ENCODE data around the gene VWA2.
"Not testable (repeated sequence)": the region's sequence is repeated elsewhere in the genome, so short reads cannot be mapped to it uniquely, and the experiment has no call there.

Gene VWA2

GRCh38 chr10:114316744-114317143 lies 77.7 kb downstream of the VWA2 start:
- DNase-seq, result no peak

DNA sequence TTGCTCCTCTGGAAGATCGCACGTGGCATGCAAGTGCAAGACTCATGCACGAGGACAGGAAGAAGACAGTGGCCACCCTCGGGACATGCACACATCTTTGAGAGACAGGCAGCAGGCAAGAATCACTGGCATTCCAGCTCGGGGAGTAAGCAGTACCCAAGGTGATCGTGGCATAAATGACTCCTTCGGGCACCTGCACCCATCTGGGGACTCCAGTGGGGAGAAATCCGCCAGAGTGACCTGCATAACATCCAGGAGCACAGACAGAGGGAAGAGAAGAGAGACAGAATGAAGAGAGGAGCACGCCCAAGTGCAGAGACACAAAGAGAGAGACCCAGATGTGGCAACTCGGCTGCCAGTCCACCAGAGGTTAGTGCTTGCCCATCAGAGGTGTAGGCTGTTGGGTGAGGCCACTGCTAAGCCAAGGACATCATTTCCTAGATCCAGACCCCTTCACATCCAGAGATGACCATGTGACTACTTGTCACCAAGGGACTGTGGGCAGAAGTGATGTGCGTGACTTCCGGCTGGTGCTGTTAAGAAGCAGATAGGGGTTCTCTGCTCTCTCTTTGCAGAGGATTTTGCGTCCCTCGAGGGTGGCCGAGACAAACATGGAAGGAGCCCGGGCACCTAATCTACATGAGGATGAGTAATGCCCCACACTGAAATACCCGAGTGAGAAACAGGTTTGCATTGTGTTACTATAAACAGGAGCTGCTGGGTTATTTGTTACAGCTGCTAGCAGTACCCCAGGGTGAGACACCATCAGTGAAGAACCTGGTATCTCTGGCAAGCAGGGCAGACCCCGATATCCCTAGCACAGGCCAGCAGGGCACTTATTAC lies 80.6 kb downstream of the VWA2 start:
- no peak for DNase-seq

GRCh38 chr10:114320249-114321116 lies 81.4 kb downstream of the VWA2 start:
- DNase-seq, result no peak

DNA sequence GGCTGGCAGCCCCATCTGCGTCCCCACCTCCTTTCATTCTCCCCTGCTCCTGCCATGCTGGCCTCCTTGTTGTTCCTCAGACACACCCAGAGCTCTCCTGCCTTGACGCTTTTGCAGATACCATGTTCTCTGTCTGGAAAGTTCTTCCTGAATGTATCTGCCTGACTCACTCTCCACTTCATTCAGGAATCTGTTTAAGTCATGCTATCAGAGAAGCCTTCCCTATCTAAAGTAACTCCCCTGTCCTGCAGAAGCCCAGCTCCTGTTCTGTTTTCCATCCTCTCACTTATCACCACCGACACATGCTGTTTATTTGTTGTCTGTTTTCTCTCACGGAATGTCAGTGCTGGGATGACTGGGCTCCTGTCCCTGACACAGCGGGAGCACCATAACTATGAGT lies 83.3 kb downstream of the VWA2 start:
- DNase-seq, result no peak

DNA sequence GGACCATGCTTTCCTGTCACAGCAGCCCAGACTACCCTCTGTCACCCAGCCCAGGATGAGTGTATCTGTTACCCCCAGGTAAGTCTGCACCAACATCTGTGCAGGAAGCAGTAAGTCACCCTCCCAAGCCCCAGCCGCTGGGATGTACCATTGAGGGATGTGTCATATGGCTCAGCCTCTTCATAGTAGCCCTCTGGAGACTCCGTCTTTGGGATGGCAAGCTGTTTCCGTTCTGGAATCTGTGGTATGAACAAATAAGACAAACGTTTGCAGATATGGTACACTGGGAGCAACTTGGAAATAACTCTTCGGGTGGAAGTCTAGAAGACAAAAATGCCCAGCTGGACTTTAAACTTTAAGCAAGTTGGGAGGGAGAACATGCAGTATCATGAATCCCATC lies 84.0 kb downstream of the VWA2 start:
- no peak for DNase-seq

DNA sequence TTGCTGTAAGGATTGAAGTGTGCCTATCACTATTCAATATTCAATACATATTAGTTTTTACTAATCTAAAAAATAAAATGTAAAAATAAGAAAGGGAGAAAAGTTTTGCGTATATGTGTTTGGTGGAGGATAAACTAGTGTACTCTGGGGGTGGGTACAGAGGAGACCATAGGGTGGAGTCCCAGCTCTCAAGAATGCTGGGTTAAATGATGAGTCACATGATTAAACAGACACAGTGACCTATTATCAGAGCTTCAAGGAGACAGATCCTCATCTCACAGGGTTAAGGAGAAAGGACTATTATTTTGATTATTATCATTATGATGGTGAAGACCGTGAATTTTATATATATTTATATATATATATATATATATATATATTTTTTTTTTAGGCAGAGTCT lies 87.7 kb downstream of the VWA2 start:
- DNase-seq, result no peak

GRCh38 chr10:114327537-114328440 lies 88.7 kb downstream of the VWA2 start:
- no peak for DNase-seq

GRCh38 chr10:114328441-114328812 lies 89.4 kb downstream of the VWA2 start:
- DNase-seq, result no peak

DNA sequence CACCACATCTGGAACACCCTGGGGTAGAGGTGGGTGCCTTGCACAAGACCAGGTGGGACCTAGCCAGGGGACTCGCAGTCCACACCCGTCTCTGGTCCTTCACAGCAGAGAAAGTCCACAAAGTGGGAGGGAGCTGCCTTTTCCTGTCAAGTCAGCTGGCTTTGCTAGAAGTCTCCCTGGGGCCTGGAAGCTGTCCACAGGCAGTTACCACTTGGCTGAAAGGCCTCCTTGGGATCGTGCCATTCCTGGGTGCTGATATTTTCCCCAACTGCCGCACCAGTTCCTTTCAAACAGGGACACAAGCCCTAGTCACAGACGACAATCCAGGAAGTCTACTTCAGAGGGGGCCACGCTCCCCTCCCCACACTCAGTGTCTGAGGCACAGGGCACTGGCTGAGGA lies 89.8 kb downstream of the VWA2 start:
- peak in 29 of 58 donors; percentile 7 to 61 (median 32) for DNase-seq

DNA sequence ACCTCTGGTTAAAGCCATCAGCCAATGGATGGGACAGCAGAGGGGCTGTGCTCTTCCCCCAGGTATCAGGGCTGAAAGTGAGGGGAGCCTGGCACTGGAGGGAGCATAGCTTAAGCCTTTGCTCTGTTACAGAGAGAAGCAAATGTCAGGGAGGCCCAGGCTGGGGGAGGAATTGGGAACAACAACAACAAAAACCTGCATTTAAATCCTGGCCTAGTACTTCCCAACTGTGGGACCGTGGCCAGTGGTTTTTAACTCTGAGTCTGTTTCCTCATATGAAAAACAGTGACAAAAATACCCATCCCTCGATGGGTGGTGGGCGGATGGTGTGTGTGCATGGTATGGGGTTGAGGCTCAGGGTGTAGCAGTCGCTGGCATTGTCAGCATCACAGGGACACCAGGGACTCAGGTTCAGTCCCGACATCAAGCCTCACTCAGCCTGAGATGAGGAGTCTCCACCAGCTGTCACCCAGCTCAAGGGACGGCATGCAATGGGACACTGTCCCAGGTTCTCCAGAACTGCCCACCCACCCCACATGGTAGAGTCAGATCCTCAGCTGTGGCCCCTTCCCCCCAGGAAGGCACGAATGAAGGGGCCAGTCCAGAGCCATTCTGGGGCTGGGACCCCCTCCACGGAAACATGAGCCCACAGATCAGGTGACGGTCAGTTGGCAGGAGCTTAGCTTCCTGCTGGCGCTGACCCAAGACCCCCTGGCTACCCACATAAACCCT lies 90.7 kb downstream of the VWA2 start:
- no peak for DNase-seq

GRCh38 chr10:114332301-114333192 lies 93.5 kb downstream of the VWA2 start:
- no peak for DNase-seq

DNA sequence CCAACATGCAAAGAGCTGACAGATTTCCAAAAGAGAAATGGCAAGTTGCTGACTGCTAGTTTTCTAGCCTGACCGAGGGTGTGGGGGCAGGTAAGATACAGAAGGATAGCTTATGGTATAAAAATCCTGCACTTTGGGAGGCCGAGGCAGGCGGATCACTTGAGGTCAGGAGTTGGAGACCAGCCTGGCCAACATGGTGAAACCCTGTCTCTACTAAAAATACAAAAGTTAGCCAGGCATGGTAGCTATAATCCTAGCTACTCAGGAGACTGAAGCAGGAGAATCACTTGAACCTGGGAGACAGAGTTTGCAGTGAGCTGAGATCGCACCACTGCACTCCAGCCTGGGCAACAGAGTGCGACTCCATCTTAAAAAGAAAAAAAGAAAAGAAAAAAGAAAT lies 94.4 kb downstream of the VWA2 start:
- DNase-seq, result not testable (repeated sequence)

- no peak for DNase-seq
Observed at GRCh38 chr10:114334301-114334700, 95.2 kb downstream of the VWA2 start.

GRCh38 chr10:114335614-114336013 lies 96.6 kb downstream of the VWA2 start:
- DNase-seq, result no peak

GRCh38 chr10:114336823-114337509 lies 97.9 kb downstream of the VWA2 start:
- DNase-seq, result no peak

- peak in 3 of 58 donors; percentile 9 to 20 (median 11) for DNase-seq
Observed at GRCh38 chr10:114337510-114338462, 98.7 kb downstream of the VWA2 start.

GRCh38 chr10:114340816-114341215 lies 101.8 kb downstream of the VWA2 start:
- no peak for DNase-seq

Data from anterior cingulate cortex (tissue), 58 donors.